HG03103 (cell line): ENCODE measurements around the gene ACTN4.

Experiments used
- ATAC-seq: cut with Tn5 transposase; IDR thresholded peaks from one replicate; pipeline ENCODE4 v1.9.1; 2021; ENCODE audit warnings: low read depth; ENCODE audit not compliant: unreplicated experiment

ACTN4 gene

GRCh38 chr19:38635483-38636399 lies 11.7 kb upstream of the ACTN4 start:
- no peak for ATAC-seq

DNA sequence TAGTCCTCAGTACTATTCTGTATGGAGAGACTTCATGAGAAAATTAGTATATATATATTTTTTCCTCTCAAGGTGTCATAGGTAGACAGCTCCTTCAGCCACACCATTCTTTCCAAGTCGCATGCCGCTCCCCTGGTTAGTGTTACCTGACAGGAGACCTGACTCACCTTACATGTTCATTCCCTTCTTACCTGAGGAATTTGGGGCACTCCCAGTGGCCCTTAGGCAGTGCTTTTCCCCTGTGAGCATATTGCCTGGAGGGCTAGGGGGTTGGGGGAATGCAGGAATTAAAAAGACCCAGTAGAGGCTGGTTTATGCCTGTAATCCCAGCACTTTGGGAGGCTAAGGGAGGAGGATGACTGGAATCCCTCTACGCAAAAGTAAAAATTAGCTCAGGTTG lies 9.0 kb upstream of the ACTN4 start:
- no peak for ATAC-seq

DNA sequence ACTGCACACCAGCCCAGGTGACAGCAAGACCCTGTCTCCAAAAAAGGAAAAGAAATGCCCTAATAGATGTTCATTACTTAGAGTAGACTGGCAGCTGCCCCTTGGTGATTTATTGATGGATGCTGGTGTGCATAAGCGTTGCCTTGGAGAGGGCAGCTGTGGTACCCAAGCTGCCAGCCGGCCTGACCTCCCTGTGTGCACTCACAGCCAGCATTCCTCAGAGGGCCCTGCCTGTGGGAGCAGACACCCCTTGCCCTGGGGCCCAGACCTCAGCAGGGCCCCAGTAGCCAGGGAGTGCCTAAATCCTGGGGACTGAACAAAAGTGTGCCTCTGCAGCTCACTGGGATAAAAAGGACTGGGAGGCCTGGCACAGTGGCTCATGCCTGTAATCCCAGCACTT lies 7.8 kb upstream of the ACTN4 start:
- ATAC-seq: no peak

DNA sequence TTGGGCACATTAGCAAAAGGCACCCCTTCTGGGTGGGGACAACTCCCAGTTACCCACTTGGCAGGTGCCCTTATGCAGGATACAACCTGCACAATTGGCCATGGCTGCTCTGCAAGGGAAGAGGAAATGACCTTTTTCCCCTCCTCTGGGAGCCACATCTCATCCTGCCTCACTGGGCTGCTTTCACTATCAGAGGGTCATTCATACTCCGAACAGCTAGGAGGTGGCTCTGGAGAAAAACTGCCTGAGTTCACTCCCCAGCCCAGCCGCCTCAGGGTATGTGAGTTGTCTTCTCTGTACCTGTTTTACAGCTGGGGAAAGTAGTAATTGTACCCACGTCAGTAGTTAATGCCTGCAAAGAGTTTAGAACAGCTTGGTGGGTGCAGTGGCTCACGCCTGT lies 7.1 kb upstream of the ACTN4 start:
- no peak for ATAC-seq

- ATAC-seq: no peak
Measured at GRCh38 chr19:38642176-38642575, 5.3 kb upstream of the ACTN4 start.

- no peak for ATAC-seq
Measured at GRCh38 chr19:38644719-38645118, 2.7 kb upstream of the ACTN4 start.

- ATAC-seq: no peak
Measured at GRCh38 chr19:38647966-38648768, 718 bp downstream of the ACTN4 start.

DNA sequence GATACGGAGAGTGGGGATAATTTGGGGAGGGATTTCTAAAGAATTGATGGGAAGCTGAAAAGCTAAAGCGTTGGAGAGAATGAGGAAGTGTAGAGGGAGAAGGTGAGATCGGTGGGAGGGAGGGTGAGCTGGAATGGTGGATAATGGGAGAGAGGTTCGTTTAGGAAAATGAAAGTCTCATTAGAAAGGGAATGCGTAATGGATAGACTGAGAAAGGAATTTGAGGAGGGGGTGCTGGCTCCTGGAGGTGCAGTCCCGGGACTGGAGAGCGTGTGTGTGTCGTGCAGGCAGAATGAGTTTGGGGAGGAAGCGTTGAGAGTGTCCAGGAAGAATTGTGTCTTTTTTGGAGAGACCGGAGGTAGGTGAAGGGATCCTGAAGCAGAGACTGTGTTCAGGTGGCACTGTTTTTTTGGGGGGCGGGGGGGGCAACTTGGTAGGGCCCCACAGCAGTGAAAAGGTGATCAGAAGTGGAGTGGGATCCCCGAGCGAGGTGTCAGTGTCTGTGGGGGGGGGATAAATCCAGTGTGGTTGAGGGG lies 1.4 kb downstream of the ACTN4 start:
- ATAC-seq: no peak

DNA sequence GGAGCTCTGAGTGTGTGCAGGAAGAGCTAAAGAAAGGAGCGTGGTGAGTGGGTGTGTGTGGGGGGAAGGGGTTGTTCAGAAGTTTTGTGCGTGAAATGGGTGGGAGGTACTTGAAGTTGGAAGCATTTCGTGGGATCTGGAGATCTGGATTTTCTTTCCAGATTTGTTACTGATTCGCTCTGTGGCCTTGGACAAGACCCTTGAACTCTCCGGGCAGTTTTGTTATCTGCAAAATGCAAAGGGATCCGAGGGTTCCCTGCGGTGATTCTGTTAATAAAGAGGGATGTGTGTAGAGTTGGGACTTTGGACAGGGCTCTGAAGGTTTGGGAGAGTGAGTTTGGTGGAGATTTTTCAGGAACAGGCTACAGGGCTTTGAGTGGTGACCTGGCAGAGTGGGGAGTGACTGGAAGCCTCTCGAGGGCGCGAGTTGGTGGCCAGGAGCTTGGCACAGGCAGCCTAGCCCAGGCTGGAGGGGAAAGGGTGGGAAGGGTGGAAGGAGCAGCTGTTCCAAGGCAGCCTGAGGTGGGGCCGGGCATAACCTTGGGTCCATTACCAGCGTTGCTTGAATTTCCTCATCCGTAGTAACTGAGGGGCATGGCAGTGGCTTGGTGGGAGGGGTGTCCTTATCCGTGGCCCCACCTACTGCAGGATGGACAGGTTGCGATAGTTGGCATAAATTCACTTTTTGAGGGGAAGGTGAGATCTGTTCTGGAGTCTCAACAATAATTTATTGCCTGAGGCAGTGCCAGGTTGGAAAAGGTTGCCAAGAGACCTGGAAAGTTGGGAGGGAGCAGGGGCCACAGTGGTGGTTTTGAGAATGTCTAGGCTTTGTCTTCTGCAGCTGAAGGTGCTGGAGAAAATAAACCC lies 2.1 kb downstream of the ACTN4 start:
- ATAC-seq: no peak

- ATAC-seq: no peak
Measured at GRCh38 chr19:38650172-38650775, 2.8 kb downstream of the ACTN4 start.

- ATAC-seq: no peak
Measured at GRCh38 chr19:38650911-38651584, 3.6 kb downstream of the ACTN4 start.

DNA sequence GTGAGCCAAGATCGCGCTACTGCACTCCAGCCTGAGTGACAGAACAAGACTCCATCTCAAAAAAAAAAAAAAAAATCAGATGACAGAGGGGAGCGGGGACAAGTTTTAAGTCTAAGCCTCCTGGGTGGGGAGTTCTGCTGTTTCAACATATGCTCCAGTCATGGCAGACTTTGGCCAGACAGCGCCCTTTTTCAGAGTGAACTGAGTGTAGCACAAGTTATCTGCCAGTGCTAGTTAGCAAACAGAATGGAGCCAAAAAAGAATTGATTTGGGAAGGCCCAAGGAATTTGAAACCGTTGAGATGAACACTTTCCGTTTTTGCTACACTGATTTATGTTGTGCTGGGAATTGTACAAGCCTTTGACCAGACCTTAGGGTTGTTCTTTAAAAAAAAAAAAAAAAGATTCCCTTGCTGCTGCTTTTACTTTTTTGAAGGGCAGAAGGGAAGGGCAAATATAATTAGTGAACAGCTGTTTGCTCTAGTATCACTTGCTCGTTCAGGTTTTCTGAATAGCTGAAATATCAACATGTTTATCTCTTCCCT lies 5.7 kb downstream of the ACTN4 start:
- ATAC-seq: no peak

- no peak for ATAC-seq
Measured at GRCh38 chr19:38654628-38655055, 7.2 kb downstream of the ACTN4 start.

DNA sequence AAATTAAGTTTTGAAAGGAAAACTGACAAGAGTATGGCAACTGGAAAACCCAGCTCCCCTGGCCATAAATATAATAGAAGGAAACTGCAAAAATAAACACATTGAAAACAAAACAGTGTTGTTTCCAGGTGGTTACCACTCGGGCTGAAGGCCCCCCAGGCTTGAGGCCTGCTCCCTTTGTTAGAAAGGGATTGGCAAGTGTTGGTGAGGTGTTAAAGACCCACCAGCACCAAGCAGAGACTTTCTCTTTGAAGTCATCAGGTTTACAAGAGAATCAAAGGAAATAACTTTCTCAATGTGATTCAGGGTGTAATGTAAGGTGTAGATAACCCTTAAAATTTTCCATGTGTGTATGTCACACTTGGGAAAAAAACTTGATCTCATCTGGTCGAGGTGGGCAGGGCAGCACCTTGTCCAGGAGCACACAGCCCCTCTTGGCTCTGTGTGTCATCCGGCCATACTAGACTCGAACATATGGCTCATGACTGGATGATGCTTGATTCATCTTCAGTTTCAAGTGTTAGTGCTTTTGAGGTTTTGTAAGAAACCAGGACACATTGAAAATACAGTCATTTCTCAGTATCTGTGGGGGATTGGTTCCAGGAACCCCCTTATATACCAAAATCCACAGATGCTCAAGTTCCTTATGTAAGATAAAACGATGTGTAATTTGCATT lies 7.8 kb downstream of the ACTN4 start:
- ATAC-seq: no peak

DNA sequence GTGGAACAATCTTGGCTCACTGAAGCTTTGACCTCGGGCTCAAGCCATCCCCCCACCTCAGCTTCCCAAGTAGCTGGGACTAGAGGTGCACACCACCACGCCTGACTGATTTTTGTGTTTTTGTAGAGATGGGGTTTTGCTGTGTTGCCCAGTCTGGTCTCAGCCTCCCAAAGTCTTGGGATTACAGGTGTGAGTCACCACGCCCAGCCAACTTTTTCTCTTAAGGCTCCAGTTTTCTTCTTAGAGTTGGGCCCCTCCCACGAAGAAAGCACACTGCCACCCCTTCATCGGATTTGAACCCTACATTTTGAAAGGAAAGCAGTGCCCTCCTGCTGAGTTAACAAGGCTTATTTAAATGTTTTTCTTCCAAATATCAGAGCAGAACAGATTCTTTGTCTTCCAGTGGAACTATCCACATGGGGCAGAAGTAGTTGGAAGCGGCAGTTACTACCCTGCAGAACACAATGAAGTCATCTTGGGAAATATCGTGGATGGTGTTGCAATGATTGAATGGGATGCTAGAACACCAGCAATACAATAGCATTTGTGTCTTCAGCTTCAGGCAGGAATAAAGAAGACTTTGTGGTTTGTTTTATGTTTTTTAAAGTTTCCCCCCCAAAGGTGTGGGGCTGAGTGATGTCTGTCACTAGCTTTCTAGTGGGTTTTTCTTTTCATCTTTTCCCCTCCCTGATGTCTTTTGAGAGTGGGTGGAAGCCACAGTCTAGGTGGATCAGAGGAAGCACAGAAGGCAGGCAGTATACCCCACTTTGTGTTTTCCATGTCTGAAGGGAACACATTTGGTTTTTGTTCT lies 8.9 kb downstream of the ACTN4 start:
- ATAC-seq: no peak

DNA sequence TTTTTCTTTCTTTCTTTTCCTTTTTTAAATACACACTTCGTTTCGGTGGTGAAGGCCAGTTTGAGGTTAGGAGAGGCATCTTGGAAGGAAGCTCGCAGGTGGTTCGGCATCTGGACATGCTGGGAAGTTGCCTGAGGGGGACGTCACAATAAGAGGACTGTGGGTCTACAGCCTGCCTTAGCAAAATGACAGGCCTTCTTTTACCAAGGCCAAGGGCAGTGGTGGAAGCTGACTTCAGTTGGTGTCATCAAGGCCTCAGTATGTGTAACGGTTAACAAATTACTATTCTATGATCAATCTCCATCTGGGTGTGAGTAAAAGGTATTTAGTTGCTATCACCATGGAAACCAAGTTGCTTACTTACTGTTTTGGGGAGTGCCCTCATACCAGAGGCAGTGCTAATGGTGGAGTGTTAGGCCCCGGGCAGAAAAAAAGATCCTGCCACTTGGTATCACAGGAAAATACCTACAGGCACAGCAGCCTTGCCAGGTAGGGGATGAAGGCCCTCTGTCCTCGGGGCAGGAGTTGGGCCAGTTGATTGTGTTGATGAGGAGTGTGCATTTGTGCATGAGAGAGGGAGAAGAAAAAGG lies 10.3 kb downstream of the ACTN4 start:
- ATAC-seq: no peak

DNA sequence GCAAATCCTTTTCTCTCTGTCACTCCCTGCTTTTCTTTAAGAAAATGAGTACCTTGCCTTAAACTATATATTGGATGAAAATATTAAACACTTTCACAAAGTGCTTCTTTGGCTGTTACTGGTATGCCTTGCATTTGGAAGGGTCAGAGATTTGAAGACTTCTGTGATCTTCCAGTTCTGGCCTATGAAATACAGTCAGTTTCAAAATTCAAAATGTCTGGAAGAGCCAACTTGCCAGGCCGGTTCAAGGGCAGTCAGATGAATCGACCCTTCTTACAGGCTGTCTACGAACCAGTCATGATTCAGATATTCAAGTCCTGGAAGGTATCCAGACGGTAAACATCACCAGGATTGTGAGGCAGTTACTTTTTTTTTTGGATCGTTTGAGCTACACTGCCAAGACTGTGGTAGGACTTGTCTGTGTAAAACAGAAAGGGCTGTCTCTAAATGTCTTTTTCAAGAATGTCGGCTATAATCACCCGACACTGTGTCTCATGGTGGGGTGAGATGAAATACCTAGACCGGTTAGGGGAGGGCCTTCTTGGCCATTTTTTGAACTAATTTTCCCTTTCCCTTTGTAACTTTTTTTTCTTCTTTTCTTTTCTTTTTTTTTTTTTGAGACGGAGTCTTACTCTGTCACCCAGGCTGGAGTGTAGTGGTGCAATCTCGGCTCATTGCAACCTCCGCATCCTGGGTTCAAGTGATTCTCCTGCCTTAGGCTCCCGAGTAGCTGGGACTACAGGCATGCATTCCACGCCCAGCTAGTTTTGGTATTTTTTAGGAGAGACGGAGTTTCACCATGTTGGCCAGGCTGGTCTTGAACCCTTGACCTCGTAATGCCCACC lies 11.2 kb downstream of the ACTN4 start:
- ATAC-seq: no peak
